LNCAP (cell line): ENCODE data around the gene TBCEL.

Experiments used
- CTCF ChIP-seq: fragments of 450-650 bp; IDR thresholded peaks from 2 replicates; pipeline ENCODE4 v1.5.1; 2017; ENCODE audit warnings: mild to moderate bottlenecking

The TBCEL gene

GRCh38 chr11:120988603-120989002, 35.3 kb upstream of the TBCEL start:
- no peak for TF ChIP-seq CTCF

- TF ChIP-seq CTCF = no peak
Measured at GRCh38 chr11:120991830-120992686, 31.8 kb upstream of the TBCEL start.

- TF ChIP-seq CTCF = no peak
Measured at GRCh38 chr11:120994091-120994859, 29.6 kb upstream of the TBCEL start.

- TF ChIP-seq CTCF = no peak
Measured at GRCh38 chr11:120995184-120995583, 28.7 kb upstream of the TBCEL start.

GRCh38 chr11:120996973-120997372, 26.9 kb upstream of the TBCEL start:
- no peak for TF ChIP-seq CTCF

- no peak for TF ChIP-seq CTCF
Measured at GRCh38 chr11:120998581-120998980, 25.3 kb upstream of the TBCEL start.

- TF ChIP-seq CTCF = no peak
Measured at GRCh38 chr11:121004206-121004840, 19.6 kb upstream of the TBCEL start.
